ENCODE measurements around the gene NPRL2.

NPRL2 gene

GRCh38 chr3:50353245-50354004 is 2.9 kb upstream of the NPRL2 start:
- DNase-seq (ENCODE audit: insufficient read length, low spot score) (no peak), FAIRE-seq (no peak)

- DNase-seq (ENCODE audit: insufficient read length, low spot score), result no peak
- FAIRE-seq, result no peak
Observed at GRCh38 chr3:50352781-50353180, 2.2 kb upstream of the NPRL2 start.

DNA sequence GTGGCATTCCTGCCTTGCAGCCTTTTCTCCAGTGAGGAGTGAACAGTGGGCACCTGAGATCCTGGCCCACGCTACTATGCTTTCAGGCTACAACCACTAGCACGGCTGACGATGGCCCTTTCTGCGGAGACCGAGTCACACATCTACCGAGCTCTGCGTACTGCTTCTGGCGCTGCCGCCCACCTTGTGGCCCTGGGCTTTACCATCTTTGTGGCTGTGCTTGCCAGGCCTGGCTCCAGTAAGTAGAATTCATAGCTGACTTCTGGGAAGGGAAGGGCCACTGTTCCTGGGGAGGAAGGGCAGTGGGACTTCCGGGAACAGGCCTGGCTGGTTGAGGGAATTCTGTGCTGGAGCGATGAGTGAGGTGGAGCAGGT is 735 bp upstream of the NPRL2 start:
- FAIRE-seq (no peak), DNase-seq (ENCODE audit: insufficient read length, low spot score) (no peak)

- DNase-seq (ENCODE audit: insufficient read length, low spot score), result no peak
- peak; percentile 28 for FAIRE-seq
Observed at GRCh38 chr3:50350213-50350526, 405 bp downstream of the NPRL2 start.

DNA sequence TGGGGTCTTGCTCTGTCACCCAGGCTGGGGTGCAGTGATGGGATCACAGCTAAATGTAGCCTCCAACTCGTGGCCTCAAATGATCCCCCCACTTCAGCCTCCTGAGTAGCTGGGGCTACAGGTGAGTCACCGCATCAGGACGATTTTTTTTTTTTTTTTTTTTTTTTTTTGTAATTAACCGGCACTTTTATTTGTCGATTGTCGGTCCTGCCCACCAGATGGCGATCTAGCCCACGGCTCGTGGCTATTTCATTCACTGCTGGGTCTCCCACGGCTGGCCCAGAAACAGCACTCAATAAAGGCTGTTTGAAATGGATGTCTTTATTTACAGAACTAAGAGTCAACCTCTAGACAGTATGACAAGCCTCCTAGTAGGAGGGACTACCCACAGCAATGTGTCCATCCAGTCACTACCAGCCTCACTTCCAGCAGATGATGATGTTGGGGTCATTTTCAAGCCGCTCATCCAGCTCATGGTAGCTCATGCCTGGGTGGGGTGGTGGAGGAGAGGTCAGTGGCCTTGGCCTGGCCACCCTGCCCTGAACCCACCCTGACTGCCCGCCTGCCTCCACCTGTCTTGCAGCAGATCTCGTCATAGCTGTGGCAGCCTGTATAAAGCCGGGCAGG is 3.3 kb downstream of the NPRL2 start:
- FAIRE-seq, result peak; percentile 91
- DNase-seq (ENCODE audit: insufficient read length, low spot score), result no peak

GRCh38 chr3:50345586-50346234 is 4.9 kb downstream of the NPRL2 start, which contains the start of gene ZMYND10:
ZMYND10 (minus strand) TSS chr3:50345732; CDS start chr3:50345579, 153 bp downstream.
- no peak for DNase-seq (ENCODE audit: insufficient read length, low spot score)
- FAIRE-seq, result peak; percentile 97

- FAIRE-seq (no peak), DNase-seq (ENCODE audit: insufficient read length, low spot score) (no peak)
Observed at GRCh38 chr3:50345008-50345407, 5.6 kb downstream of the NPRL2 start.

GRCh38 chr3:50342813-50343633 is 7.6 kb downstream of the NPRL2 start:
- DNase-seq (ENCODE audit: insufficient read length, low spot score) (no peak), FAIRE-seq (no peak)

- FAIRE-seq, result no peak
- no peak for DNase-seq (ENCODE audit: insufficient read length, low spot score)
Observed at GRCh38 chr3:50341996-50342650, 8.5 kb downstream of the NPRL2 start.

GRCh38 chr3:50341537-50341936 is 9.0 kb downstream of the NPRL2 start:
- FAIRE-seq, result no peak
- no peak for DNase-seq (ENCODE audit: insufficient read length, low spot score)

- DNase-seq (ENCODE audit: insufficient read length, low spot score) (peak; percentile 65), FAIRE-seq (peak; percentile 76)
Observed at GRCh38 chr3:50340448-50341329, 9.9 kb downstream of the NPRL2 start, which contains the start of gene RASSF1. RASSF1 (minus strand) TSS chr3:50340836; CDS start chr3:50340805, 31 bp downstream.

GRCh38 chr3:50340147-50340447 is 10.5 kb downstream of the NPRL2 start:
- FAIRE-seq, result no peak

DNA sequence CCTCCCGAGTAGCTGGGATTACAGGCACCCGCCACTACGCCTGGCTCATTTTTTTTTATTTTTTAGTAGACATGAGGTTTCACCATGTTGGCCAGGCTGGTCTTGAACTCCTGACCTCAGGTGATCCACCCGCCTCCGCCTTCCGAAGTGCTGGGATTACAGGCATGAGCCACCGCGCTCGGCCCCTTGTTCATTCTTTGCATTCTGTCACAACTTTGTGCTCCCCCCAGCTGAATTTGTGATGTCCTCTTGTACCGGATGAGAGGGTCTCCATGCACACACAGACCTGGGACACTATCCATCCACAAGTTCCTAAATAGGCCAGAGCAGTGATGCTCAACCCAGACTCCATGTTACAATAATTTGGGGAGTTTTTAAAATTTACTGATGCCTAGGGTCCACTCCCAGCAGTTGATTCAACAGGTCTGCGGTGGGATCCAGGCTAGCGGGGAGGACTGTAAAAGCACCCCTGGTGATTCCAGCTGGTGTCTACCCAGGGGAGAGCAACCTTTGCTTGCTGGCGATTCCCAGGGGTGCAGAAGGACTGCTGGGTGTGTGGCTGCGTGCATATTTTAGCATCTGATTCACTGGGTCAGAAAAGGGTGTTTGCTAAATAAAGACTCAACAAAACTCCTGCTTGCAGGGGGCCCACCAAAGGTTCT is 11.0 kb downstream of the NPRL2 start:
- FAIRE-seq, result no peak
- no peak for DNase-seq (ENCODE audit: insufficient read length, low spot score)

More at GRCh38 chr3:50340147-50340447, 10.5 kb downstream of the NPRL2 start:
- DNase-seq (ENCODE audit: insufficient read length, low spot score), result no peak

DNA sequence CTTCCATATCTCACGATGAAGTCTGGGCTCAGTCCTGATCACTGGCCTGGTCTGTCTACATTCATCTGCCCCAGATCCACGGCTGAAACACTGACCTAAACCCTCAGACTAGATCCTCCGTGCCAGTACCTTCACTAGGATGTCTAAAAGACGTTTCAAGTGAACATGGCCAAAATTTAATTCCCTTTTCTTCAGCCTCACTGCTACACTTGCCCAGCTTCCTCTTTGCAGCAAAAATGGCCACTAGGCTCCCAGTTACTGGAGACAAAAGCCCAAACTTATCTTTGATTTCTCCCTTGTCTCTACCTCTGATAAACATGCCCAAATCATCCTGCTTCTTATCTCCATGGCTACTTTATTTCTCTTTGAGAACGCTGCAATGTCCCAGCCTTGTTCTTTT is 11.6 kb downstream of the NPRL2 start:
- peak; percentile 76 for FAIRE-seq

DNA sequence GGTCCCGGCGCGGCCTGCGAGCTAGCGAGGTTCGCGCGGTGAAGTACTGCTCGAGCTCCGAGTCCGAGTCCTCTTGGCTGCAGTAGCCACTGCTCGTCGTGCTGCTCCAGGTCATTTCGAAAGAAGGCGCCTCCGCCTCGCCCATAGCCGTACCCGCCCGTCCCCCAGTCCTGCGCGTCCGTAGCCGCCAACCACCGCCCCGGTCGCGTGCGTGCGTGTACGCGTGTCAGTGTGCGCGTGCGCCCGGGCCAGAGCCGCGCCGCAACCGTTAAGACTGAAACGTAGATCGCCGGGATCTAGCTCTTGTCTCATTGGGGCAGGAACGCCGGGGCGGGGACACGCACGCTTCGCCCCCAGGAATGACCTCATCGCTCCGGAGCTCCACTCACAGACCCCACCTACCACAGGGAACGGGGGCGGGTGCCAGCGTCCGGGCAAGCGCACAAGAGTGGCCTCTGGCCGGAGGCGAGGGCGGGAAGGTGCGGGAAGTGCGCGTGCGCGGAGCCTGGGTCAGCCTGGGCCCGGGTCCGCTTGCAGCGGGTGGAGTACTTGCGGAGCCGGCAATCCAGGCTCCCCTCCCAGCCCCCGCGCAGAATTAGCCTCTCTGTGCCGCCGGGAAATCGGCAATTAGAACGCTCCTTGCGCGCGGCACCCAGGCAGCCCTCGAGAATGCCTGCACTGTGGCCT is 13.3 kb downstream of the NPRL2 start:
- peak; percentile 94 for DNase-seq (ENCODE audit: insufficient read length, low spot score)
- FAIRE-seq, result peak; percentile 99

More for the DNA sequence above, 11.6 kb downstream of the NPRL2 start:
- DNase-seq (ENCODE audit: insufficient read length, low spot score), result no peak

- DNase-seq (ENCODE audit: insufficient read length, low spot score) (no peak), FAIRE-seq (peak; percentile 74)
Observed at GRCh38 chr3:50336452-50337174, 14.0 kb downstream of the NPRL2 start.

DNA sequence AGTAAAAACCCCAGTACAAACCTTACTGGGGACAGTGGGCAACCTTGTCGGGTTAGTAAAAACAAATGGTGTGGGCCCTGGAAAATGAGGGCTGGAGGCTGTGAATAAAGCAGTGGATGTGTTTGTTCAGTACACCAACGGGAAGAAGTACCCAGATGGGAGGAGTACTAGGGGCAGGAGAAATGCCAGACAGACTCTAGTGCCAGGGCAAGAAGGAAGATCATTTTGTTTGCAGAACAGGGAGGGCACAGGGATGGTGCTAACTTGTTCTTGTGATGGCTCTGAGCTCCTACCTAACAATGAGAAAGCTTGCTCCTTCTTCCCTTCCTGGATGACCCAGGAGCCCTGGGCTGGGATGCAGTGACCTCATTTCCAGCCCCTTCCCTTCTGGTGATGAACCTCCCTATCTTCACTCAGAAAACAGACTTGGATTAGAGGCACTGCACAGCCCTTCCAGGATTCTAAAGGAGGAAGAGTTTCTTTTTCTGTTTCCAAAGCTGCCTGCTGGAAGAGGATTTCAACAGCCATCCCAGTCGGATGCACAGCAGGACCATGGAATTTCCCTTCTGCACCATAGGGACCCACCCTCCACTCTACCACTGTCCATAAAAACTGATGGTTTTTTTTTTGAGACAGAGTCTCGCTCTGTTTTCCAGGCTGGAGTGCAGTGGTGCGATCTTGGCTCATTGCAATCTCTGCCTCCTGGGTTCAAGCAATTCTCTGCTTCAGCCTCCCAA is 16.1 kb downstream of the NPRL2 start:
- FAIRE-seq (no peak), DNase-seq (ENCODE audit: insufficient read length, low spot score) (no peak)
